Smooth muscle cell (in vitro differentiated cells): Measurements from ENCODE around the gene MYL2. TPM values are rescaled to one million over a fixed set of nuclear protein-coding genes. Genes with fewer than 3 reads are reported as not detected.

ENCODE experiments used
- DNase-seq: peaks from one replicate; lab custom pipeline; 2025; ENCODE audit not compliant: unreplicated experiment; lab: John Stamatoyannopoulos, UW
- H2AFZ ChIP-seq: fragments of 200-600 bp; sonication (generic); 2 replicates; pipeline ENCODE4 v1.6.0; 2016; ENCODE audit warnings: antibody characterized with exemption, low read depth, mild to moderate bottlenecking
- H3F3A ChIP-seq: fragments of 200-600 bp; sonication (generic); 2 replicates; pipeline ENCODE4 v1.6.0; 2017; ENCODE audit warnings: antibody characterized with exemption, low read depth
- H3K27ac ChIP-seq: fragments of 200-600 bp; sonication (generic); 2 replicates; pipeline ENCODE4 v1.5.1; 2016; ENCODE audit warnings: low read depth, mild to moderate bottlenecking
- H3K27me3 ChIP-seq: fragments of 200-600 bp; sonication (generic); 2 replicates; pipeline ENCODE4 v1.6.1; 2016; ENCODE audit warnings: low read depth, mild to moderate bottlenecking
- H3K36me3 ChIP-seq: fragments of 200-600 bp; sonication (generic); 2 replicates; pipeline ENCODE4 v1.5.1; 2016; ENCODE audit warnings: low read depth
- H3K4me1 ChIP-seq: fragments of 200-600 bp; sonication (generic); 2 replicates; pipeline ENCODE4 v1.5.1; 2016; ENCODE audit warnings: low read depth
- H3K4me2 ChIP-seq: fragments of 200-600 bp; sonication (generic); 2 replicates; pipeline ENCODE4 v1.6.0; 2016; ENCODE audit warnings: mild to moderate bottlenecking
- H3K4me3 ChIP-seq: fragments of 200-600 bp; sonication (generic); 2 replicates; pipeline ENCODE4 v1.5.1; 2016; ENCODE audit warnings: mild to moderate bottlenecking
- H3K79me2 ChIP-seq: fragments of 200-600 bp; sonication (generic); 2 replicates; pipeline ENCODE4 v1.6.0; 2016; ENCODE audit warnings: low read depth, mild to moderate bottlenecking
- H3K9ac ChIP-seq: fragments of 200-600 bp; sonication (generic); 2 replicates; pipeline ENCODE4 v1.6.0; 2016; ENCODE audit warnings: low read depth
- H3K9me3 ChIP-seq: fragments of 200-600 bp; sonication (generic); replicated peaks from 2 replicates; pipeline ENCODE4 v1.5.1; 2016; ENCODE audit warnings: low read depth
- H4K20me1 ChIP-seq: fragments of 200-600 bp; sonication (generic); 2 replicates; pipeline ENCODE4 v1.6.0; 2016; ENCODE audit warnings: low read depth
- WGBS: methylation state at CpG from one replicate; pipeline ENCODE4 v1.1.7; 2016; ENCODE audit warnings: low lambda C conversion rate; 5-methylcytosine and 5-hydroxymethylcytosine counted together
- polyA plus RNA-seq: library from polyadenylated mRNA; unstranded; fragments of >200 nt; fragmentation: Nextera tagmentation; extraction: Ambion mirVana; gene quantifications from 2 replicates; pipeline ENCODE4 v1.2.1, GENCODE V29; 2016
- total RNA-seq: library from RNA; depleted of rRNA; stranded (reverse); fragments of >200 nt; gene quantifications from 2 replicates; pipeline ENCODE4 v1.2.3, GENCODE V29; 2014
- TF ChIP-seq, protein P1 (sequence below): fragments of 200-600 bp; sonication (generic); IDR thresholded peaks from 2 replicates; pipeline ENCODE4 v1.5.1; 2017; ENCODE audit warnings: borderline replicate concordance, mild to moderate bottlenecking, antibody characterized with exemption; ENCODE audit not compliant: insufficient read depth, poor library complexity, severe bottlenecking

The MYL2 gene
- total and polyA plus RNA-seq, 2 experiments from 2014 or later = not detected

GRCh38 chr12:110893956-110894355 lies 26.4 kb downstream of the MYL2 start:
- Histone ChIP-seq H3K9ac (no peak overlapping the region), H3K27ac (no peak overlapping the region), H3K79me2 (no peaks in the 10 kb centered on the region), H3K4me2 (peak overlapping the region; percentile 82), H3F3A (no peaks in the 10 kb centered on the region), H3K4me1 (no peaks in the 10 kb centered on the region), H3K4me3 (no peak overlapping the region), H3K9me3 (no peaks in the 10 kb centered on the region), H3K36me3 (no peaks in the 10 kb centered on the region), H3K27me3 (no peaks in the 10 kb centered on the region), H4K20me1 (no peaks in the 10 kb centered on the region), H2AFZ (no peak overlapping the region)
- WGBS = 97% methylated on average over 3 of the region's 3 CpGs
- TF ChIP-seq, protein P1, sequence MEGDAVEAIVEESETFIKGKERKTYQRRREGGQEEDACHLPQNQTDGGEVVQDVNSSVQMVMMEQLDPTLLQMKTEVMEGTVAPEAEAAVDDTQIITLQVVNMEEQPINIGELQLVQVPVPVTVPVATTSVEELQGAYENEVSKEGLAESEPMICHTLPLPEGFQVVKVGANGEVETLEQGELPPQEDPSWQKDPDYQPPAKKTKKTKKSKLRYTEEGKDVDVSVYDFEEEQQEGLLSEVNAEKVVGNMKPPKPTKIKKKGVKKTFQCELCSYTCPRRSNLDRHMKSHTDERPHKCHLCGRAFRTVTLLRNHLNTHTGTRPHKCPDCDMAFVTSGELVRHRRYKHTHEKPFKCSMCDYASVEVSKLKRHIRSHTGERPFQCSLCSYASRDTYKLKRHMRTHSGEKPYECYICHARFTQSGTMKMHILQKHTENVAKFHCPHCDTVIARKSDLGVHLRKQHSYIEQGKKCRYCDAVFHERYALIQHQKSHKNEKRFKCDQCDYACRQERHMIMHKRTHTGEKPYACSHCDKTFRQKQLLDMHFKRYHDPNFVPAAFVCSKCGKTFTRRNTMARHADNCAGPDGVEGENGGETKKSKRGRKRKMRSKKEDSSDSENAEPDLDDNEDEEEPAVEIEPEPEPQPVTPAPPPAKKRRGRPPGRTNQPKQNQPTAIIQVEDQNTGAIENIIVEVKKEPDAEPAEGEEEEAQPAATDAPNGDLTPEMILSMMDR = no peak
- no peak for DNase-seq

DNA sequence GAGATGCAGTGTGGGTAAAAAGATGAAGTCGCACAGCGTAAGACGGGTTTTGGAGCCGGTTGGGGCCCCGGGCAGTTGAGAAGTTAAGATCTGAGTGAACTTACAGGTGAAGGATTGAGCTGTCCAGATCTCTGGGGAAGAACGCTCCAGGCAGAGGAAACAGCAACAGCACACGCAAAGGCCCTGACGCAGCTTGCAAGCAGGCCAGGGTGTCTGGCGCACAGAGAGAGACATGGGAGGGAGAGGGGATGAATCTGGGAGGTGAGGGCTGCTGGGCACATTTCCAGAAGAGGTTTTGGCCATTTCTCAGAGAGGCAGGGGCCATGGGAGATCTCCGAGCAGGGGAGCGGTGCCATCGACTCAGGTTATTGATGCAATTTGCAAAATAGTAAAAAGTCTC lies 31.0 kb downstream of the MYL2 start:
- Histone ChIP-seq H3K27me3 (no peaks in the 10 kb centered on the region), H2AFZ (no peak overlapping the region), H3K27ac (no peak overlapping the region), H3K36me3 (no peaks in the 10 kb centered on the region), H3F3A (no peaks in the 10 kb centered on the region), H3K4me1 (no peaks in the 10 kb centered on the region), H4K20me1 (no peaks in the 10 kb centered on the region), H3K79me2 (no peaks in the 10 kb centered on the region), H3K4me2 (no peak overlapping the region), H3K9ac (no peak overlapping the region), H3K4me3 (no peak overlapping the region), H3K9me3 (no peaks in the 10 kb centered on the region)
- TF ChIP-seq, protein P1 = no peak
- WGBS = 88% methylated on average over 12 of the region's 12 CpGs
- DNase-seq = no peak

DNA sequence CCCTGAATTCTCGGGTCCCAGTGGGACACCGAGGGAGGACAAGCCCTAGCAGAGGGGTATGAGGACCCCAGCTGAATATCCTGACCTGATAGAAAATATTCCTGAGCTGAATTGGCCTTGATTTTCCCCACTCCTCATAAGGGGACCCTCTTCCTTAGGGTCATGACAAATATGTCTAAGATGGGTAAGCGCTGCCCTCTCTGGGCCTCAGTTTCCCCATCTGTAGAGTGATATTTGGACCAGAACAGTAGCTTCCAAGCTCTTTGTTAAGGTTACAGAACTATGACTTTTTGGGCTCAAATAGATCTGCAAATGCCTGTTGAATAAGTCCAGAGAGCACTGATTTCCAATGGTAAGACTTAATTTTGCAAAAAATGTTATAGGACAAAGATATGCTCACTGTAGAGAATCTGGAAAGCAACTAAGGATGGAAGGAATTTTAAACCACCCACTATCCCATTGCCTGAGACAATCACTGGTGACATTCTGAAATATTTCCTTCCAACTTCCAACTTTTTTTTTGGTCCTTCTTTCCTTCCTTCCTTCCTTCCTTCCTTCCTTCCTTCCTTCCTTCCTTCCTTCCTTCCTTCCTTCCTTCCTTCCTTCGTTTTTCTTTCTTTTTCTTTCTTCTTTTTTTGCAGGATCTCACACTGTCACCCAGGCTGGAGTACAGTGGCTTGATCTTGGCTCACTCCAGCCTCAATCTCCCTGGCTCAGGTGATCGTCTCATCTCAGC lies 32.0 kb downstream of the MYL2 start:
- H3K9ac ChIP-seq = no peak overlapping the region
- H4K20me1 ChIP-seq = no peaks in the 10 kb centered on the region
- H3K4me2 ChIP-seq = peak overlapping the region; percentile 77
- H3F3A ChIP-seq = no peaks in the 10 kb centered on the region
- TF ChIP-seq, protein P1 = no peak
- H3K27me3 ChIP-seq = no peaks in the 10 kb centered on the region
- no peaks in the 10 kb centered on the region for H3K9me3 ChIP-seq
- H2AFZ ChIP-seq = peak overlapping the region; percentile 82
- no peaks in the 10 kb centered on the region for H3K79me2 ChIP-seq
- WGBS = 58% methylated on average over 4 of the region's 5 CpGs
- H3K4me3 ChIP-seq = no peak overlapping the region
- no peaks in the 10 kb centered on the region for H3K4me1 ChIP-seq
- no peak overlapping the region for H3K27ac ChIP-seq
- no peak for DNase-seq
- no peaks in the 10 kb centered on the region for H3K36me3 ChIP-seq

DNA sequence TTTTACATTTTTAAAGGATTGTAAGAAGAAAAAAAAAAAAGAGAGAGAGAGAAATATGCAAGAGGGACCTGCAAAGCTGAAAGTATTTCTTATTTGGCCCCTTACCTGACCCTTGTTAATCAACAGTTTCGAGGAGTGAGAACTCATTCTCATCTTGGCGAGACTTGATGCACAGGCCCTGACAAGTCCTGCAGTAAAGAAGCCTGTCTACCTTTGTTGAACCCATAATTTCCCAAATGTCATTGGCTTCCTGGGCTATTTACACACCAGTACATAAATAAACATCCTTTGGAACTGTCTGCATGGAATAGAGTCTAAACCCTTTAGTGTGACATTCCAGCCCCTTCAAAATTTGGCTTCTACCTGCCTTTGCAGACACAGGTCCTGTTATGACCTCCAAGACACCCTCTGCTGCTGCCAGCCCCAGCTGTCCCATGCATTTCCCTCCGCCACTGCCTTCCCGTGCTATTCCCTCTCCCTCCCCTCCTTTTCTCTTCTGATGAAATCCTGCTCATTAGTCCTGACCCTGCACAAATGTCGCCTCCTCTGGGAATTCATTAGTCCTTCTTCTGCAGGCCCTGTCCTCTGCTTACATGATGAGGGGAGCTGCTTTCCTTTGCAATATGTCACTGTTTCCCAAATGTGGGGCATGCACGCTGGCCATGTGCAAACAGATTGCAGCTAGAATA lies 35.1 kb downstream of the MYL2 start:
- Histone ChIP-seq H3K79me2 (no peaks in the 10 kb centered on the region), H4K20me1 (no peaks in the 10 kb centered on the region), H3F3A (no peaks in the 10 kb centered on the region), H3K36me3 (no peaks in the 10 kb centered on the region), H3K9ac (no peak overlapping the region), H3K4me3 (no peak overlapping the region), H3K9me3 (no peaks in the 10 kb centered on the region), H3K4me1 (no peaks in the 10 kb centered on the region), H3K27me3 (no peaks in the 10 kb centered on the region), H3K27ac (no peak overlapping the region), H2AFZ (no peak overlapping the region), H3K4me2 (no peak overlapping the region)
- TF ChIP-seq, protein P1 = no peak
- 76% methylated on average over 6 of the region's 6 CpGs for WGBS
- DNase-seq = no peak
